Measurements from ENCODE around the gene KEAP1. TPM values are rescaled to one million over a fixed set of nuclear protein-coding genes. Genes with fewer than 3 reads are reported as not detected.
"Not testable (repeated sequence)": the region's sequence is repeated elsewhere in the genome, so short reads cannot be mapped to it uniquely, and the experiment has no call there.

KEAP1 gene
- total RNA-seq, 5 donors from 2014 or later (not counting 1 experiment from before 2014, with no cell fraction given), result 18.4 to 64.2 (median 56.0) TPM

DNA sequence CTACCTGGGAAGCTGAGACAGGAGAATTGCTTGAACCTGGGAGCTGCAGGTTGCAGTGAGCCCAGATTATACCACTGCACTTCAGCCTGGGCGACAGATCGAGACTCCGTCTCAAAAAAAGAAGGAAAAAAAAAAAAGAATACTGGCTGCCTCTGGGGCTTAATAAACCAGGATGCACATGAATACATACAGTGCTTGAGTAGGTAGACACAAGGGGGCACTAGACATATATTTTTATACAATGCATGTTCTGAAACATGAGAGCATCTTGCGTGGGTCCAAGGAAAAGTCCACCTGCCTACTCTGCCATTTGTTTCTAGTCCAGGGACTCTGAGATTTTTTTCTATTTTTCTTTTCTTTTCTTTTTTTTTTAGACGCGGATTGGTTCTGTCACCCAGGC lies 31.2 kb downstream of the KEAP1 start:
- H3K27me3 ChIP-seq (replicated peaks in 1 of 2; ENCODE audit: control insufficient read depth in 2 of 2, extremely low read depth in 1 of 2, insufficient read depth in 2 of 2, low read length in 1 of 2), result peaks cover 0 to 7% of the 10 kb centered on the region in 2 experiments
- H3K27ac Mint-ChIP-seq, result no peak overlapping the region
- ChIA-PET POLR2A (no interaction called here), CTCF (interaction anchor here (0.5 to 0.7 kb wide), 6 partner anchors 20 to 534 kb away, joined by 3 to 7 read pairs (median 3); no protein-coding TSS in a partner anchor)
- H3K36me3 ChIP-seq (ENCODE audit: control insufficient read depth in 2 of 2, extremely low read depth in 1 of 2, insufficient read depth in 1 of 2, low read length in 1 of 2), result no peaks in the 10 kb centered on the region
- no CpG with 5 or more reads among the region's 6 CpGs for WGBS (ENCODE audit: insufficient coverage)
- no peaks in the 10 kb centered on the region for H3K4me1 Mint-ChIP-seq
- peaks cover under 1% of the 10 kb centered on the region for H3K36me3 Mint-ChIP-seq
- H3K27ac ChIP-seq (ENCODE audit: low read length), result no peak overlapping the region
- peak in 1 of 4 experiments; percentile 53 for ATAC-seq (replicated peaks in 1 of 4)
- H3K4me1 ChIP-seq (ENCODE audit: control insufficient read depth in 1 of 2, extremely low read depth in 1 of 2, insufficient read depth in 2 of 2, low read length in 2 of 2), result no peaks in the 10 kb centered on the region
- no peak overlapping the region for H3K4me3 ChIP-seq (ENCODE audit: control insufficient read depth in 1 of 2, extremely low read depth in 1 of 2, low read length in 1 of 2)
- H3K9me3 ChIP-seq, result no peaks in the 10 kb centered on the region
- DNase-seq, result peak in 1 of 35 experiments; percentile 59
- H3K9me3 Mint-ChIP-seq, result no peaks in the 10 kb centered on the region
- no peak overlapping the region for H3K4me3 Mint-ChIP-seq
- no peaks in the 10 kb centered on the region for H3K27me3 Mint-ChIP-seq

DNA sequence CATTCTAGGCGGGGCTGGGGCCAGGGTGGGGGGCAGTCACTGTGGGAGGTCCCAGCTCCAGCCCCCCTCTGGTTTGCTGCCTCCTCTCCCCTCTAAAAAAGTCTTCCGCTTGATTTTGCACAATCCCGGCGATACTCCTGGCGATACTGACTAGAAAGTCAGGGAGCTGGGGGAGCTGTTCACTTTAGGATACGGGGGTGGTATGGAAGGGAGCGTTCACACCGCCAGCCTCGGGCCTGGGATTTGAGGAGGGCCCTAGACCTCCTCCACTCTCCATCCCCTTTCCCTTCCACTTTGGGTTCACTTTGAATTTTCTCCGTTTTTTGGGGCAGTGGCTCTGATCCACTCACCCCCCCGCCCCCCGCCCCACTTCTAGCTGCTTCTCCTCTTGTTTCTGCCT lies 35.0 kb downstream of the KEAP1 start:
- Mint-ChIP-seq H3K27me3 (no peaks in the 10 kb centered on the region), H3K27ac (no peak overlapping the region), H3K4me3 (no peak overlapping the region), H3K9me3 (no peaks in the 10 kb centered on the region), H3K36me3 (peaks cover 4% of the 10 kb centered on the region), H3K4me1 (no peaks in the 10 kb centered on the region)
- Histone ChIP-seq H3K27me3 (replicated peaks in 1 of 2; ENCODE audit: control insufficient read depth in 2 of 2, extremely low read depth in 1 of 2, insufficient read depth in 2 of 2, low read length in 1 of 2) (peaks cover 0 to 7% of the 10 kb centered on the region in 2 experiments), H3K27ac (ENCODE audit: low read length) (no peak overlapping the region), H3K4me3 (ENCODE audit: control insufficient read depth in 1 of 2, extremely low read depth in 1 of 2, low read length in 1 of 2) (no peak overlapping the region), H3K4me1 (ENCODE audit: control insufficient read depth in 1 of 2, extremely low read depth in 1 of 2, insufficient read depth in 2 of 2, low read length in 2 of 2) (no peaks in the 10 kb centered on the region), H3K36me3 (ENCODE audit: control insufficient read depth in 2 of 2, extremely low read depth in 1 of 2, insufficient read depth in 1 of 2, low read length in 1 of 2) (no peaks in the 10 kb centered on the region), H3K9me3 (no peaks in the 10 kb centered on the region)
- CTCF ChIA-PET, result no interaction called here
- ATAC-seq (replicated peaks in 1 of 4), result no peak
- no peak for DNase-seq
- POLR2A ChIA-PET, result no interaction called here
- WGBS (ENCODE audit: insufficient coverage), result 100% methylated on average over 2 of the region's 12 CpGs

DNA sequence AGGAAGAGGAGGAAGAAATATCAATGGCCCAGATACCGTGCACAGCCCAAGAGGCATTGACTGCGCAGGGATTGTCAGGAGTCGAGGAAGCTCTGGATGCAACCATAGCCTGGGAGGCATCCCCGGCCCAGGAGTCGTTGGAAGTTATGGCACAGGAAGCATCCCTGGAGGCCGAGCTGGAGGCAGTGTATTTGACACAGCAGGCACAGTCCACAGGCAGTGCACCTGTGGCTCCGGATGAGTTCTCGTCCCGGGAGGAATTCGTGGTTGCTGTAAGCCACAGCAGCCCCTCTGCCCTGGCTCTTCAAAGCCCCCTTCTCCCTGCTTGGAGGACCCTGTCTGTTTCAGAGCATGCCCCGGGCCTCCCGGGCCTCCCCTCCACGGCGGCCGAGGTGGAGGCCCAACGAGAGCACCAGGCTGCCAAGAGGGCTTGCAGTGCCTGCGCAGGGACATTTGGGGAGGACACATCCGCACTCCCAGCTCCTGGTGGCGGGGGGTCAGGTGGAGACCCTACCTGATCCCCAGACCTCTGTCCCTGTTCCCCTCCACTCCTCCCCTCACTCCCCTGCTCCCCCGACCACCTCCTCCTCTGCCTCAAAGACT lies 36.0 kb downstream of the KEAP1 start:
- peaks cover 4% of the 10 kb centered on the region for H3K36me3 Mint-ChIP-seq
- no peak overlapping the region for H3K4me3 ChIP-seq (ENCODE audit: control insufficient read depth in 1 of 2, extremely low read depth in 1 of 2, low read length in 1 of 2)
- H3K4me1 ChIP-seq (ENCODE audit: control insufficient read depth in 1 of 2, extremely low read depth in 1 of 2, insufficient read depth in 2 of 2, low read length in 2 of 2), result no peaks in the 10 kb centered on the region
- H3K9me3 Mint-ChIP-seq, result no peaks in the 10 kb centered on the region
- no peaks in the 10 kb centered on the region for H3K9me3 ChIP-seq
- H3K27me3 Mint-ChIP-seq, result no peaks in the 10 kb centered on the region
- ChIA-PET POLR2A (interaction anchor here (0.5 to 0.6 kb wide), 3 partner anchors 149 to 876 kb away, joined by 3 to 4 read pairs (median 3); no protein-coding TSS in a partner anchor), CTCF (no interaction called here)
- ATAC-seq (replicated peaks in 1 of 4), result no peak
- H3K4me3 Mint-ChIP-seq, result no peak overlapping the region
- peaks cover 0 to 7% of the 10 kb centered on the region in 2 experiments for H3K27me3 ChIP-seq (replicated peaks in 1 of 2; ENCODE audit: control insufficient read depth in 2 of 2, extremely low read depth in 1 of 2, insufficient read depth in 2 of 2, low read length in 1 of 2)
- H3K27ac ChIP-seq (ENCODE audit: low read length), result no peak overlapping the region
- no peaks in the 10 kb centered on the region for H3K36me3 ChIP-seq (ENCODE audit: control insufficient read depth in 2 of 2, extremely low read depth in 1 of 2, insufficient read depth in 1 of 2, low read length in 1 of 2)
- H3K27ac Mint-ChIP-seq, result no peak overlapping the region
- WGBS (ENCODE audit: insufficient coverage), result 86% methylated on average over 12 of the region's 20 CpGs
- peaks cover 0 to 5% (median 0%) of the 10 kb centered on the region in 3 donors for H3K4me1 Mint-ChIP-seq
- DNase-seq, result no peak

DNA sequence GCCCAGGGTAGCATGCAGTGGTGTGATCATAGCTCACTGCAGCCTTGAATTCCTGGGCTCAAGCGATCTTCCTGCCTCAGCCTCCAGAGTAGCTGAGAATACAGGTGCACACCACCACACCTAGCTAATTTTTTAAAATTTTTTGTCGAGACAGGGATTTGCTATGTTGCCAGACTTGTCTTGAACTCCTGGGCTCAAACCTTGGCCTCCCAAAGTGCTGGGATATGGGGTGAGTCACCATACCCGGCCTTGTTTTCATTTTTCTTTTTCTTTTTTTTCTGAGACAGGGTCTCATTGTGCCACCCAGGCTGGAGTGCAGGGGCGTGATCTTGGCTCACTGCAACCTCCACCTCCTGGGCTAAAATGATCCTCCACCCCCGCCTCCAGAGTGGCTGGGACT lies 38.7 kb downstream of the KEAP1 start:
- Histone ChIP-seq H3K4me1 (ENCODE audit: control insufficient read depth in 1 of 2, extremely low read depth in 1 of 2, insufficient read depth in 2 of 2, low read length in 2 of 2) (peaks cover 0 to 12% of the 10 kb centered on the region in 2 experiments), H3K27me3 (replicated peaks in 1 of 2; ENCODE audit: control insufficient read depth in 2 of 2, extremely low read depth in 1 of 2, insufficient read depth in 2 of 2, low read length in 1 of 2) (peaks cover 0 to 10% of the 10 kb centered on the region in 2 experiments), H3K36me3 (ENCODE audit: control insufficient read depth in 2 of 2, extremely low read depth in 1 of 2, insufficient read depth in 1 of 2, low read length in 1 of 2) (no peaks in the 10 kb centered on the region), H3K9me3 (no peaks in the 10 kb centered on the region), H3K4me3 (ENCODE audit: control insufficient read depth in 1 of 2, extremely low read depth in 1 of 2, low read length in 1 of 2) (no peak overlapping the region), H3K27ac (ENCODE audit: low read length) (no peak overlapping the region)
- Mint-ChIP-seq H3K27me3 (no peaks in the 10 kb centered on the region), H3K27ac (no peak overlapping the region), H3K4me1 (peaks cover 0 to 15% (median 8%) of the 10 kb centered on the region in 3 donors), H3K36me3 (peaks cover 4% of the 10 kb centered on the region), H3K9me3 (no peaks in the 10 kb centered on the region), H3K4me3 (no peak overlapping the region)
- ChIA-PET POLR2A (no interaction called here), CTCF (no interaction called here)
- DNase-seq, result no peak
- 94% methylated on average over 2 of the region's 5 CpGs for WGBS (ENCODE audit: insufficient coverage)
- no peak for ATAC-seq (replicated peaks in 1 of 4)

DNA sequence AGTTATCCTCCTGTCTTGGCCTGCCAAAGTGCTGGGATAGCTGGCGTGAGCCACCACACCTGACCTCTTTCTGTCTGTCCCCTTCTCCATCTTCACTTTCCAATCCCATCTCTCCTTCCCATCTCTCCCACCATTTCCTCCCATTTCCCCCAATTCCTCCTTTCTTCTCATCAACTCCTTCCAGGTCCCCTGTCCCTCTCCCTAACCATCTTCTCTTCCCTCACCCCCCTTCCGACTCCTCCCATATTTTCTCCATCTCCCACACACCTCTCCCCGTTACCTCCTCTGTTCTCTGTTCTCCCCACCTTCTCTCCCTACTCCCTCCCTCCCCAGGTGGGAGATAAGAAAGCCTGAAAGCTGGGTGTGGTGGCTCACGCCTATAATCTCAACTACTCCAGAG lies 40.6 kb downstream of the KEAP1 start:
- no peaks in the 10 kb centered on the region for H3K27me3 Mint-ChIP-seq
- H3K36me3 ChIP-seq (ENCODE audit: control insufficient read depth in 2 of 2, extremely low read depth in 1 of 2, insufficient read depth in 1 of 2, low read length in 1 of 2), result no peaks in the 10 kb centered on the region
- 86% methylated on average over 1 of the region's 4 CpGs for WGBS (ENCODE audit: insufficient coverage)
- no peaks in the 10 kb centered on the region for H3K9me3 ChIP-seq
- no peaks in the 10 kb centered on the region for H3K9me3 Mint-ChIP-seq
- ATAC-seq (replicated peaks in 1 of 4), result no peak
- no peak overlapping the region for H3K4me3 ChIP-seq (ENCODE audit: control insufficient read depth in 1 of 2, extremely low read depth in 1 of 2, low read length in 1 of 2)
- H3K4me1 Mint-ChIP-seq, result peaks cover 0 to 15% (median 8%) of the 10 kb centered on the region in 3 donors
- POLR2A ChIA-PET, result no interaction called here
- no peak overlapping the region for H3K27ac ChIP-seq (ENCODE audit: low read length)
- peak overlapping the region in 2 of 3 donors; percentile 34 to 71 for H3K4me3 Mint-ChIP-seq
- CTCF ChIA-PET, result interaction anchor here (0.6 kb wide), 2 partner anchors 50 to 162 kb away, joined by 3 to 4 read pairs; no protein-coding TSS in a partner anchor
- H3K36me3 Mint-ChIP-seq, result peaks cover 4% of the 10 kb centered on the region
- no peak overlapping the region for H3K27ac Mint-ChIP-seq
- DNase-seq, result no peak
- H3K4me1 ChIP-seq (ENCODE audit: control insufficient read depth in 1 of 2, extremely low read depth in 1 of 2, insufficient read depth in 2 of 2, low read length in 2 of 2), result peaks cover 0 to 12% of the 10 kb centered on the region in 2 experiments
- H3K27me3 ChIP-seq (replicated peaks in 1 of 2; ENCODE audit: control insufficient read depth in 2 of 2, extremely low read depth in 1 of 2, insufficient read depth in 2 of 2, low read length in 1 of 2), result peaks cover 0 to 7% of the 10 kb centered on the region in 2 experiments

DNA sequence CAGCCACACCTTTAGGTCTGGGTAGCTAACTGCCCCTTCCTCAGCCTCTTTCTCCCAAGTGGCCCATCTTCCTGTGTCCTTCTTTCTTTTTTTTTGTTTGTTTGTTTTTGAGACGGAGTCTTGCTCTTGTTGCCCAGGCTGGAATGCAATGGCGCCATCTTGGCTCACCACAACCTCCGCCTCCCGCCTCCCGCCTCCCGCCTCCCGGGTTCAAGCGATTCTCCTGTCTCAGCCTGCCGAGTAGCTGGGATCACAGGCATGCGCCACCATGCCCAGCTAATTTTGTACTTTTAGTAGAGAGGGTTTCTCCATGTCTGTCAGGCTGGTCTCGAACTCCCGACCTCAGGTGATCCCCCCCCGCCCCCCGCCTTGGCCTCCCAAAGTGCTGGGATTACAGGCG lies 41.1 kb downstream of the KEAP1 start:
- H3K9me3 ChIP-seq; DNase-seq; H3K27ac ChIP-seq (ENCODE audit: low read length); ATAC-seq (replicated peaks in 1 of 4); H3K9me3 Mint-ChIP-seq; H3K27me3 Mint-ChIP-seq; H3K27me3 ChIP-seq (replicated peaks in 1 of 2; ENCODE audit: control insufficient read depth in 2 of 2, extremely low read depth in 1 of 2, insufficient read depth in 2 of 2, low read length in 1 of 2); H3K36me3 Mint-ChIP-seq; H3K36me3 ChIP-seq (ENCODE audit: control insufficient read depth in 2 of 2, extremely low read depth in 1 of 2, insufficient read depth in 1 of 2, low read length in 1 of 2); POLR2A ChIA-PET; H3K27ac Mint-ChIP-seq: not testable (repeated sequence)
- H3K4me3 Mint-ChIP-seq, result peak overlapping the region; percentile 54 to 71 (median 60)
- CTCF ChIA-PET, result interaction anchor here (0.6 kb wide), 2 partner anchors 50 to 161 kb away, joined by 3 to 4 read pairs; no protein-coding TSS in a partner anchor
- 100% methylated on average over 4 of the region's 15 CpGs for WGBS (ENCODE audit: insufficient coverage)
- peaks cover 0 to 15% (median 8%) of the 10 kb centered on the region in 3 donors for H3K4me1 Mint-ChIP-seq
- peaks cover 0 to 12% of the 10 kb centered on the region in 2 experiments for H3K4me1 ChIP-seq (ENCODE audit: control insufficient read depth in 1 of 2, extremely low read depth in 1 of 2, insufficient read depth in 2 of 2, low read length in 2 of 2)
- H3K4me3 ChIP-seq (ENCODE audit: control insufficient read depth in 1 of 2, extremely low read depth in 1 of 2, low read length in 1 of 2), result peak overlapping the region in 1 of 2 donors; percentile 49
